ENCODE measurements around the gene IL10RB.

GRCh38 chr21:33267250-33267649, 1.1 kb downstream of the IL10RB start:
- TF ChIP-seq POLR2AphosphoS5 (IDR thresholded peaks at IDR 0.05; ENCODE audit: low read depth) (no peak), CTCF (conservative IDR thresholded peaks at IDR 0.05; ENCODE audit: low read depth in 2 of 2) (no peak), CREB1 (CRISPR knock-in tag; IDR thresholded peaks at IDR 0.05; ENCODE audit: low read depth) (no peak), JUNB (IDR thresholded peaks at IDR 0.05; ENCODE audit: unreplicated experiment) (no peak)
